GM18508 (cell line): ENCODE measurements around the gene TMPRSS2.
"Not testable (repeated sequence)": the region's sequence is repeated elsewhere in the genome, so short reads cannot be mapped to it uniquely, and the experiment has no call there.

Experiments used
- ATAC-seq: cut with Tn5 transposase; IDR thresholded peaks from one replicate; pipeline ENCODE4 v1.9.1; 2021; ENCODE audit warnings: moderate number of reproducible peaks; ENCODE audit not compliant: insufficient read depth, unreplicated experiment

The TMPRSS2 gene

GRCh38 chr21:41431788-41432548 is 76.0 kb downstream of the TMPRSS2 start:
- ATAC-seq, result peak; percentile 42

GRCh38 chr21:41429925-41430491 is 78.0 kb downstream of the TMPRSS2 start:
- no peak for ATAC-seq

- no peak for ATAC-seq
Measured at GRCh38 chr21:41429305-41429704, 78.7 kb downstream of the TMPRSS2 start.

GRCh38 chr21:41428847-41429246 is 79.1 kb downstream of the TMPRSS2 start:
- no peak for ATAC-seq

DNA sequence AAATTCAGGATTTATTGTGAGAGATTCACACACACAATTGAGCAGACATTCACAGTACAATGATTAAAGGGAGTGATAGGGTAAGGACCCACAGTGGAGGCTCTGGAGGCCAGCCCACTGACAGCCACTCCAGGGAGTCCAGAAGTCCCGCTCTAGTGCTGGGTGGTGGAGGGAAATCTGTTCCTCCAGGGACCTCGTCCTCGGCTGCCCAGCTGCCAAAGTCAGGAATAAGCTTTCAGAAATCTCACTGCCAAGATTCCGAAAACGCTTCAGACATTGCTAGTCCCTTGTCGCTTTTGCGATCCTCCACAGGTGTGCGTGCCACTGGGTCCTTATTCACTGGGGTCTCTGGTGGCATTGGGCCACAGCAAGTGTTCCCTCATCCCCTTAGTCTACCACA is 79.6 kb downstream of the TMPRSS2 start:
- no peak for ATAC-seq

- ATAC-seq, result no peak
Measured at GRCh38 chr21:41427556-41427955, 80.4 kb downstream of the TMPRSS2 start.

DNA sequence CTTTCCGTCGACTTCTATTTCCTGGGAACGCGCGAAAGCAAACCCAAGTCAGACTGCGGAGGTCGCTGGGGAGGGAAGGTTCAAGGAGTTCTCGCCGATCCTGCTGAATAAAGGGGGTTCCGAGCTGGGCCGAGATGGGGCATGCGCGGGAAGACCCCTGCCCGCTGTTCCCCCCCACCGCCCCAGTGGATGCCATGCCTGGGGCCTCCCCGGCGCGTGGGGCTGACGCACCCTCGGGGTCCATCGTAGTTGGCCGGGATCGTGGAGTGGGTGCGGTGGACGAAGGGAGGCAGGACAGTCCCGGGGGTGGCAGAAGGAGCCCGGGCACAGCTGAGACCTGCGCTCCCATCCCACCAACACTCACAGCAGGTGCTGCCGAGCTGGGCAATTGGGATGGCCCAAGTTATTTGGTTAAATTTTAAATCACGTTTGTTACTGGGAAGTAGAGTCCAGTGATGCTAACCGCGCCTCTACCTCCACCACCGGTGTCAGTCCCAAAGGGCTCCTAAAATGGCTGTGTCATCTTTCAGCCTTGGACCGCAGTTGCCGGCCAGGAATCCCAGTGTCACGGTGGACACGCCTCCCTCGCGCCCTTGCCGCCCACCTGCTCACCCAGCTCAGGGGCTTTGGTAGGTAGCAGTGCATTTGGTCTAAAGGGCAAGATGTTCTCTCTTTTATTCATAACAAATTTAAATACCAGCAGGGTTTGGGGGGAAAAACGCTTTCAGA is 81.1 kb downstream of the TMPRSS2 start:
- ATAC-seq, result no peak

DNA sequence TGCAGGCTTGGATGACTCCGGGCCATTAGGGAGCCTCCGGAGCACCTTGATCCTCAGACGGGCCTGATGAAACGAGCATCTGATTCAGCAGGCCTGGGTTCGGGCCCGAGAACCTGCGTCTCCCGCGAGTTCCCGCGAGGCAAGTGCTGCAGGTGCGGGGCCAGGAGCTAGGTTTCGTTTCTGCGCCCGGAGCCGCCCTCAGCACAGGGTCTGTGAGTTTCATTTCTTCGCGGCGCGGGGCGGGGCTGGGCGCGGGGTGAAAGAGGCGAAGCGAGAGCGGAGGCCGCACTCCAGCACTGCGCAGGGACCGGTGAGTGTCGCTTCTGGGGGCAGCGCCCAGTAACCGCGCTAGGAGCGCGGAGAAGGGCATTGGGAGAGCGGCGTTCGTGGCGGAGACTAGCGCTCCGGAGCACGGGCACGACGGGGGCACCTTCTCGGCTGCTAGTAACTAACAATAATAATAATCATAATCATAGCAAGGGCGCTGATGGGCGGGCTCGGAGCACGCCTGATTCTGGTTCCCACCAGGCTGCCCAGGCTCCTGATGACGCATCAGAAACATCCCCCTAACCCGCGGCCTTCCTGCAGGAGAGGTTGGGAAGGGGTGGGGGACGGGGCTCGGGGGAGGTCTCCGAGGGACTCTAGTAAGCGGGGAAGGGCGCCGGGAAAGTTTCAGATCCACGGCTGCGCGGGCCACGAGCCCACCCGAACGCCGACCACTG is 81.8 kb downstream of the TMPRSS2 start, which contains the start of gene MX1:
MX1 (plus strand) TSS at position 286 of the 722 bp plus-strand sequence. CDS start 5,832 bp downstream, outside the sequence.
- peak; percentile 55 for ATAC-seq

- no peak for ATAC-seq
Measured at GRCh38 chr21:41425588-41425953, 82.4 kb downstream of the TMPRSS2 start.

DNA sequence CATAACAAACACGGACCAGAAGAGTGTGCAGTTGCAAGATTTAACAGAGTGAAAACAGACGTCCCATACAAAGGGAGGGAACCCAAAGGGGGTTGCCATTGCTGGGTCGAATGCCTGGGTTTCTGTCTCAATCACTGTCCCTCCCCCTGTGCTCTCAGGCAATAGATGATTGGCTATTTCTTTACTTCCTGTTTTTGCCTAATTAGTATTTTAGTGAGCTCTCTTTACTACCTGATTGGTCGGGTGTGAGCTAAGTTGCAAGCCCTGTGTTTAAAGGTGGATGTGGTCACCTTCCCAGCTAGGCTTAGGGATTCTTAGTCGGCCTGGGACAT is 84.7 kb downstream of the TMPRSS2 start:
- not testable (repeated sequence) for ATAC-seq

DNA sequence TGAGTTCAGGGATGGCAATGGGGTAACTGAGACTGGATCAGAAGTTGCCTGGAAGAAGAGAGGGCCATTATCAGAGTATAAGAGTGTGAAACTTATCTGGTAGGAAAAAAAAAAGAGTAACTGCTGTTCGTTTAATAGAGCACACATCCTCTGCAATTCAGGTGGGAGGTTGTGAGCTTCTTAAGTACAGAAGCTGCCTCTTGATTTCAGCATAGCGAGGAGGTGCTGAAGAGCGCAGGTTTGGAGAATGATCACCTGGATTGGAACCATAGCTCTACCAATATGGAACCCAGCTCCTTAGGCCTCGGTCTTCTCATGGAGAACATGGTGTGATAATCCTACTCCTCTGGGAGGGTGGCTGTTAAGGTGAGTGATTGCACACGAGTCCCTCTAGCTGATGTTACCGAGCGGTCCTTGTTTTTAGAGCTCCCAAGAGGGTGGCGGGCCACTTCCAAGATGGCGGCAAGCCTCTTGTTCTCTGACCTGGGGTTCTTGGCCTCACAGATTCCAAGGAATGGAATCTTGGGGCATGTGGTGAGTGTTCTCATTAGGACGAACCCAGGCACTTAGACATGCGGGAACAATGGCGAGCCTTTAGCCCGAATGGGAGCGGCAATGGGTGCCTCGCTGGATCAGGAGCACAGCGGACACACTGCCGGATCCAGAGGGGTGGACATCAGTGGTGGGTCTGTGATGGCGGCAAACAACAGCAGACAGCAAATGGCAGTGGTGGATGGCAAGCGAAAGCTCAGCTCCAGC is 85.2 kb downstream of the TMPRSS2 start:
- no peak for ATAC-seq

DNA sequence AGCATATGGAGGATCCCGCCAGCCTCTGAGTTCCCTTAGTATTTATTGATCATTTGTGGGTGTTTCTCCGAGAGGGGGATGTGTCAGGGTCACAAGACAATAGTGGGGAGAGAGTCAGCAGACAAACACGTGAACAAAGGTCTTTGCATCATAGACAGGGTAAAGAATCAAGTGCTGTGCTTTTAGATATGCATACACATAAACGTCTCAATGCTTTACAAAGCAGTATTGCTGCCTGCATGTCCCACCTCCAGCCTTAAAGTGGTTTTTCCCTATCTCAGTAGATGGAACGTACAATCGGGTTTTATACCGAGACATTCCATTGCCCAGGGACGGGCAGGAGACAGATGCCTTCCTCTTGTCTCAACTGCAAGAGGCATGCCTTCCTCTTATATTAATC is 87.0 kb downstream of the TMPRSS2 start:
- not testable (repeated sequence) for ATAC-seq

DNA sequence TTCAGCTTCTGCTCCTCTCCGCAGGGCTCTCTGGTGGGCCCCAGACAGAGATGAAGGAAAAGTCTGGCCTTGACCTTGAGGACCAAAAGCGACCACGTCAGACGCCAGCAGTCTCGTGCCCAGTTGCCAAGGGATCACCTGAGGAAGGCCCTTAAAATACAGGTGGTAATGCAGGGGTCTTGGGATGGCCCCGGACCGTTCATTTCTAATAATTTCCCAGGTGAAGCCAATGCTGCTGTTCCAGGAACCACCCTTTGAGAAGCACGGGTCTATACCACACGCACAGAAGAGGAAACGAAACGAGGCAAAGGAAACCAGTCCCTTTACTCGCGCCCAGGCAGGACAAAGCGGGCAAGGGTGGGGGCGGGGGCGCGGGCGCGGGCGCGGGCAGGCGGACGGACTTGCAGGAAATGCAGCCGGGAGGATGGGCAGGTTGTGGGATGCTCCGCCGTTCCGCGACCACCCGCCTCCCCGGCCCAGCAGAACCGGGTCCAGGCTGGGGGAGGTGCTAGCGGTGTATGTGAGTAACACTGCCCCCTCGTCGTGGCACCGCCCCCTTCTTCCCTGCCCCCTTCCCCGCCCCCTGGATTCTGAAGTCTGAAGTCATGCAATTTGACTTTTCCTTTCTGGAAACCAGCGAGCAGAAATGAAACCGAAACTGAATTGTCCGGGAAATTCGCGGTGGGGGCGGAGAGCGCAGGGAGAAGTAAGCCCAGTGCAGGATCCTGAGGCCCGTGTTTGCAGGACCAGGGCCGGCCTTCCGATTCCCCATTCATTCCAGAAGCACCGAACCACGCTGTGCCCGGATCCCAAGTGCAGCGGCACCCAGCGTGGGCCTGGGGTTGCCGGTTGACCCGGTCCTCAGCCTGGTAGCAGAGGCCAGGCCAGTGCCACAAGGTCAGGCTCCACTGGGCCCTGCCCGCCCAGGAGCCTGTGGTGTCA is 87.8 kb downstream of the TMPRSS2 start:
- ATAC-seq, result peak; percentile 60

- no peak for ATAC-seq
Measured at GRCh38 chr21:41418956-41419680, 88.8 kb downstream of the TMPRSS2 start.

- no peak for ATAC-seq
Measured at GRCh38 chr21:41418393-41418792, 89.6 kb downstream of the TMPRSS2 start.

DNA sequence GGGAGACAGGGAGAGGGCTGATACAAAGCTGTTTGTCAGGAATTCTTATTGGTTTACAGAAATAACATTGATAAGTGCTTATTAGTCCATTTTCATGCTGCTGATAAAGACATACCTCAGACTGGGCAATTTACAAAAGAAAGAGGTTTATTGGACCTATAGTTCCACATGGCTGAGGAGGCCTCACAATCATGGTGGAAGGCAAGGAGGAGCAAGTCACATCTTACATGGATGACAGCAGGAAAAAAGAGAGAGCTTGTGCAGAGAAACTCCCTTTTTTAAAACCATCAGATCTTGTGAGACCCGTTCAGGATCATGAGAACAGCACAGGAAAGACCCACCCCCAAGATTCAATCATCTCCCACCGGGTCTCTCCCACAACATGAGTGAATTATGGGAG is 90.5 kb downstream of the TMPRSS2 start:
- ATAC-seq, result not testable (repeated sequence)
